IPS DF 19.7 (cell line): Measurements from ENCODE around the gene PEX7.
"Not testable (repeated sequence)": the region's sequence is repeated elsewhere in the genome, so short reads cannot be mapped to it uniquely, and the experiment has no call there.

Source experiments
- DNase-seq: peaks from one replicate; pipeline ENCODE4 v3.0.0-alpha.2; 2013; ENCODE audit warnings: low read depth, low spot score

The PEX7 gene

DNA sequence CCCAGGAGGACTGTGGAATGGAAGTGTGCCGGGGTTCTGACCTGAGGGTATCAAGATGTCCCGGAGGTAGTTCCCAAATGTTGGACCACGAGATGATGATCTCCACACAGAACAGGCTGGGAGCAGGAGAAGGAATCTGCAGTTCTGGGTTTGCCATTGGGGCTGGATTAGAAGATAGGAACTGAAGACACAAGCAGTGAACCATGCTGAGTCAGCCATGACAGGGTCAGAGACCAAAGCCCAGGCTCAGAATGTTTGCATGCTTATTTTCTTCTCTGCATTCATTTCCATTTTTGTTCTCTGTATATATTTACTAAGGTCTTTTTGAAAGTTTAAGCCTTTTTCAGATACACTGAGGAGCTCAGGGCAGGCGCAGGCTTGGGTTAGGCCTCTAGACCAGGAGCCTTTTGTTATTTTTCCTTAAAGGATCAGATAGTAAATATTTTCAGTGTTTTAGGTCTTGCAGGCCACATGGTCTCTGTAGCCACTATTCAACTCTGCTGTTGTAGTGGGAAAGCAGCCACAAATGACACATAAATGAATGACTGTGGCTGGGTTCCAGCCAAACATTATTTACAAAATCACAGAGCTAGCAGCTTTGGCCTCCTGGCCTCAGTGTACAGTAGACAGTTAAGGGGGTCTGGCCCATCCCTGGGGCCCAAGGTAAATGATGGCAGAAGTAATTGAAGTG lies 128.2 kb downstream of the PEX7 start:
- DNase-seq = no peak

GRCh38 chr6:136952714-136953260 lies 130.4 kb downstream of the PEX7 start:
- no peak for DNase-seq

- DNase-seq = no peak
Observed at GRCh38 chr6:136955123-136955522, 132.7 kb downstream of the PEX7 start.

DNA sequence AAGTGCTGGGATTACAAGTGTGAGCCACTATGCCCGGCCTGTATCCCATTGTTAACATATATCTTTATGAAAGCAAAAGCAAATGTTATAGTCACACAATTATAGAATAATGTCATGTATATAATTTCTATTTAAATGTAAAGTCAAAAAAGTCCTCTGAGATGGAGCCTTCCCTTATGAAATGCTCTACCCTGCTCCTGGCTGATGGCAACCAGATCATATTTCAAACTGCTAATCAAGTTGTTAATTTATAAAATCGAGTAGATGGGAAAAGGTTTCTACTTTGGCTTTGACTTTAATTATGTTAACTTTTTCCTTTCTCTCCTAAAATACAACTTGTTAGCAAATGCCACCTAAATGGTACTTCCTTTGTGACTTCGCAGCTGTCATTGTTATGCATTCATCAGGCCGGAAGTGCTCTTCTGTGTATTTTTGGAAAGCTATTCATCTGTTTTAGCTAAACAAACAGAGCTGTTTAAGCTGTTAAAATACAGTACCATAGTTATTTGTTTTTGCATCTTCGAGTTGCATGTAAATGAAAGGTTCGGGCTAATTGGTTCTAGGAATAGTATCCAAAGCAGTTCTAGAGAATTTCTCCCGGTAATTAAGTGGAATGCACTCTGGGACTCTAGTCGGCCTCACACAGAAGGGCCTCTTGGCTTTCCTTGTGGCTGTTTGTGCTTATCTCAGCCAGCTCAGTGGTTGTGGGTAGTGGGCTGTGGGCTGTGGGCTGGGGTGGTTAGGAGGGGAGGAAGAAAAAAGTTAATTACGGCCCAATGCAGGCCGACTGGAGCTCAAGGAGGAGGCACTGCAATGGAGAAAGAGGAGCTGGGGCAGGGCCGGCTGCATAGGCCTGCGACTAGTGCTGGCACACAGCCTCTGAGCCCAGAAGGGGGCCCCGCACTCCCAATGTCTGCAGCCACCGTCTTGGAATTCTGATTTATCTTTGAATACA lies 134.5 kb downstream of the PEX7 start:
- peak; percentile 89 for DNase-seq

- DNase-seq = no peak
Observed at GRCh38 chr6:136958168-136958567, 135.8 kb downstream of the PEX7 start.

- no peak for DNase-seq
Observed at GRCh38 chr6:136959471-136959891, 137.1 kb downstream of the PEX7 start.

GRCh38 chr6:136959935-136960334 lies 137.5 kb downstream of the PEX7 start:
- DNase-seq = not testable (repeated sequence)

DNA sequence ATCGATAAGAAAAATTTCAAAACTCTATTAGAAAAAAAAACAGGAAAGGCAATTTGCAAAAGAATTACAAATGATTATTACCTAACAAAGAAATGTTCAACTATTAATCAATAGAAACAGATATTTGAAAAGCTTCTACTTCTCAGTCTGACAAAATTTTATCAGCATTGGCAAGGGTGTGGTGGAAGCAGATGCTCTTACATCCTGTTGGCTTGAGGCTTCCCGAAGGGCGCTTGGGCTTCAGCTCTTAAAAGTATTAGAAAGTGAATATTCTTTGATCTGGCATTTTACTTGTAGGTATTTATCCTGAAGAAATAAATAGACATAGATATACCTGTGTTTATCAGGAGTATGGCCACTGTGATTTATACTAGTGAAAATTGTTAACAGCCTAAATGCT lies 138.4 kb downstream of the PEX7 start:
- no peak for DNase-seq

- DNase-seq = no peak
Observed at GRCh38 chr6:136961848-136962247, 139.5 kb downstream of the PEX7 start.

DNA sequence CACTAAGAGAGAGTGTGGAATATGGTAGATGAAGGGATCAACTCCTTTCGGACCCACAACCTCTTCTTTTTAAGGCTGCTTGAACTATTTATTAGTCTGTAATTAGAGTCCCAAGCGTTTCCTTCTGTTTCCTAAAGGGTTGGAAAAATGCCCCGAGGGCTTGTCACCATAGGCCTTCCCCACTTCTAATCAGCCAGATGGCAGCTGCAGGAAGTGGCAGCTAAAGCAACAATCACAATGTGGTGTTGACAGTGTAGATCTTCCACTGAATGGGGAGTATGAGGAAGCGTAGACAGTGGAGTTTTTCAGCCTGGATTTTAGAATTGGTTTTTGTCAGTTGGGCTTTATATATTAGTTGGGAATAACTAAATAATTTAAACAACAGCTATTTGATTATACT lies 140.3 kb downstream of the PEX7 start:
- DNase-seq = no peak

GRCh38 chr6:136963259-136963658 lies 140.9 kb downstream of the PEX7 start:
- no peak for DNase-seq
